ENCODE data around the gene MAP1LC3B.

DNA sequence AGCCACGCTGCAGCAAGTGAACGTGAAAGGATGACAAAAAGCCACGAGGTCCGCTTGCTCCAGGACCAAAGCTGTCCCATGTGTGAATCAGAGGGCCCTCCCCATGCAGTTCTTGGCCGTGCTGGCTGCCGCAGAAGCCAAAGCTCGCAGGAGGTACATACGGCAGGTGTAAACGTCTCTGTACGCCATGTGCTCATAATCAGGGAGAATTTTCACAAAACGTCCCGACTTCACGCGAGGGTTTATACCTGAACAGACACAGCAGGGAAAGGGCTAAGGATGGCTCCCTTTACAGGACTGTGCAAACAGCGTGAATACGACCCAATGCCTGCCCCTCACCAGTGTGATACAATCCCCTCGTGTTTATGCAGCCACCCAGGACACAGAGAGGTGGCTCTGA, 33.9 kb upstream of the MAP1LC3B start:
- no peak for TF ChIP-seq CTCF (IDR thresholded peaks at IDR 0.05)
- no peak for TF ChIP-seq POLR2A (IDR thresholded peaks at IDR 0.05)
